AG10803 (cell line): ENCODE measurements around the gene SULF2.

Source experiments
- DNase-seq: peaks from one replicate; pipeline ENCODE4 v3.0.0; 2010; ENCODE audit warnings: low read depth
- H3K4me3 ChIP-seq: 2 replicates; pipeline ENCODE4 v1.5.1; 2011; ENCODE audit warnings: mild to moderate bottlenecking, low read length, control low read depth
- CTCF ChIP-seq: conservative IDR thresholded peaks from 2 replicates; pipeline ENCODE4 v1.5.1; 2011; ENCODE audit warnings: mild to moderate bottlenecking, low read length, control low read depth, inconsistent platforms

SULF2 gene

GRCh38 chr20:47662483-47663353 is 122.6 kb downstream of the SULF2 start:
- H3K4me3 ChIP-seq: no peak overlapping the region
- TF ChIP-seq CTCF: no peak

GRCh38 chr20:47661714-47662113 is 123.6 kb downstream of the SULF2 start:
- no peak for TF ChIP-seq CTCF
- no peak for DNase-seq

More at GRCh38 chr20:47662483-47663353, 122.6 kb downstream of the SULF2 start:
- DNase-seq: no peak

GRCh38 chr20:47660983-47661700 is 124.1 kb downstream of the SULF2 start:
- TF ChIP-seq CTCF: no peak
- H3K4me3 ChIP-seq: no peak overlapping the region
- DNase-seq: no peak

More at GRCh38 chr20:47661714-47662113, 123.6 kb downstream of the SULF2 start:
- H3K4me3 ChIP-seq: no peak overlapping the region

- DNase-seq: no peak
- no peak overlapping the region for H3K4me3 ChIP-seq
- no peak for TF ChIP-seq CTCF
These were observed 124.7 kb downstream of the SULF2 start for GRCh38 chr20:47660602-47660905.

GRCh38 chr20:47659904-47660601 is 125.2 kb downstream of the SULF2 start:
- TF ChIP-seq CTCF: no peak
- DNase-seq: no peak
- no peak overlapping the region for H3K4me3 ChIP-seq

- H3K4me3 ChIP-seq: no peak overlapping the region
- TF ChIP-seq CTCF: no peak
- DNase-seq: no peak
These were observed 129.0 kb downstream of the SULF2 start for GRCh38 chr20:47656318-47656717.
